Stimulated activated naive CD8-positive, alpha-beta T cell treated with anti-CD3 and anti-CD28 coated beads, Interleukin-15, Interleukin-2, amounts not matched to agents 100 ng/mL and 50 ng/mL, for 24 hours (primary cell): Measurements from ENCODE around the gene NCAM2.

Experiments used
- H3K27ac Mint-ChIP-seq: one replicate; pipeline ENCODE4 v1.8.0; 2021; ENCODE audit warnings: mild to moderate bottlenecking, mixed read lengths
- H3K27me3 Mint-ChIP-seq: one replicate; pipeline ENCODE4 v1.8.0; 2021; ENCODE audit warnings: mixed read lengths
- H3K36me3 Mint-ChIP-seq: one replicate; pipeline ENCODE4 v1.8.0; 2021; ENCODE audit warnings: low read depth, mixed read lengths
- H3K4me1 Mint-ChIP-seq: one replicate; pipeline ENCODE4 v1.8.0; 2021; ENCODE audit warnings: low read depth, mixed read lengths
- H3K4me3 Mint-ChIP-seq: one replicate; pipeline ENCODE4 v1.8.0; 2021; ENCODE audit warnings: mild to moderate bottlenecking, mixed read lengths
- H3K9me3 Mint-ChIP-seq: one replicate; pipeline ENCODE4 v1.8.0; 2021; ENCODE audit warnings: mixed read lengths

NCAM2 gene

GRCh38 chr21:21295303-21295702, 297.1 kb downstream of the NCAM2 start:
- Mint-ChIP-seq H3K4me3 (no peak overlapping the region), H3K27ac (no peak overlapping the region), H3K9me3 (peaks cover 7% of the 10 kb centered on the region), H3K4me1 (no peaks in the 10 kb centered on the region), H3K36me3 (no peaks in the 10 kb centered on the region), H3K27me3 (no peaks in the 10 kb centered on the region)

- Mint-ChIP-seq H3K27me3 (no peaks in the 10 kb centered on the region), H3K36me3 (no peaks in the 10 kb centered on the region), H3K9me3 (peaks cover 7% of the 10 kb centered on the region), H3K4me3 (no peak overlapping the region), H3K27ac (no peak overlapping the region), H3K4me1 (no peaks in the 10 kb centered on the region)
Measured at GRCh38 chr21:21297211-21297610, 299.0 kb downstream of the NCAM2 start.

GRCh38 chr21:21301013-21301412, 302.8 kb downstream of the NCAM2 start:
- no peaks in the 10 kb centered on the region for H3K4me1 Mint-ChIP-seq
- no peak overlapping the region for H3K4me3 Mint-ChIP-seq
- no peaks in the 10 kb centered on the region for H3K36me3 Mint-ChIP-seq
- H3K27ac Mint-ChIP-seq: no peak overlapping the region
- H3K27me3 Mint-ChIP-seq: no peaks in the 10 kb centered on the region
- H3K9me3 Mint-ChIP-seq: peaks cover 3% of the 10 kb centered on the region

GRCh38 chr21:21309510-21309909, 311.3 kb downstream of the NCAM2 start:
- Mint-ChIP-seq H3K27ac (no peak overlapping the region), H3K4me1 (no peaks in the 10 kb centered on the region), H3K9me3 (no peaks in the 10 kb centered on the region), H3K36me3 (no peaks in the 10 kb centered on the region), H3K27me3 (no peaks in the 10 kb centered on the region), H3K4me3 (no peak overlapping the region)

GRCh38 chr21:21324297-21324696, 326.1 kb downstream of the NCAM2 start:
- Mint-ChIP-seq H3K4me1 (no peaks in the 10 kb centered on the region), H3K36me3 (no peaks in the 10 kb centered on the region), H3K9me3 (peaks cover 5% of the 10 kb centered on the region), H3K4me3 (no peak overlapping the region), H3K27ac (no peak overlapping the region), H3K27me3 (no peaks in the 10 kb centered on the region)

- Mint-ChIP-seq H3K4me3 (no peak overlapping the region), H3K36me3 (no peaks in the 10 kb centered on the region), H3K27me3 (no peaks in the 10 kb centered on the region), H3K4me1 (no peaks in the 10 kb centered on the region), H3K9me3 (peaks cover 5% of the 10 kb centered on the region), H3K27ac (no peak overlapping the region)
Measured at GRCh38 chr21:21332492-21332891, 334.3 kb downstream of the NCAM2 start.

- Mint-ChIP-seq H3K27me3 (no peaks in the 10 kb centered on the region), H3K27ac (no peak overlapping the region), H3K4me3 (no peak overlapping the region), H3K9me3 (no peaks in the 10 kb centered on the region), H3K36me3 (no peaks in the 10 kb centered on the region), H3K4me1 (no peaks in the 10 kb centered on the region)
Measured at GRCh38 chr21:21341041-21341440, 342.8 kb downstream of the NCAM2 start.

GRCh38 chr21:21345296-21345695, 347.1 kb downstream of the NCAM2 start:
- H3K36me3 Mint-ChIP-seq: no peaks in the 10 kb centered on the region
- no peak overlapping the region for H3K27ac Mint-ChIP-seq
- H3K27me3 Mint-ChIP-seq: no peaks in the 10 kb centered on the region
- no peak overlapping the region for H3K4me3 Mint-ChIP-seq
- H3K4me1 Mint-ChIP-seq: no peaks in the 10 kb centered on the region
- peaks cover 11% of the 10 kb centered on the region for H3K9me3 Mint-ChIP-seq

GRCh38 chr21:21345872-21346271, 347.7 kb downstream of the NCAM2 start:
- Mint-ChIP-seq H3K4me3 (no peak overlapping the region), H3K4me1 (no peaks in the 10 kb centered on the region), H3K27ac (no peak overlapping the region), H3K9me3 (peaks cover 11% of the 10 kb centered on the region), H3K36me3 (no peaks in the 10 kb centered on the region), H3K27me3 (no peaks in the 10 kb centered on the region)

- H3K9me3 Mint-ChIP-seq: peaks cover 5% of the 10 kb centered on the region
- no peaks in the 10 kb centered on the region for H3K36me3 Mint-ChIP-seq
- no peak overlapping the region for H3K4me3 Mint-ChIP-seq
- H3K27ac Mint-ChIP-seq: no peak overlapping the region
- no peaks in the 10 kb centered on the region for H3K27me3 Mint-ChIP-seq
- H3K4me1 Mint-ChIP-seq: no peaks in the 10 kb centered on the region
Measured at GRCh38 chr21:21366277-21366676, 368.1 kb downstream of the NCAM2 start.

- H3K36me3 Mint-ChIP-seq: no peaks in the 10 kb centered on the region
- no peak overlapping the region for H3K4me3 Mint-ChIP-seq
- H3K27ac Mint-ChIP-seq: no peak overlapping the region
- peaks cover 3% of the 10 kb centered on the region for H3K9me3 Mint-ChIP-seq
- H3K27me3 Mint-ChIP-seq: no peaks in the 10 kb centered on the region
- no peaks in the 10 kb centered on the region for H3K4me1 Mint-ChIP-seq
Measured at GRCh38 chr21:21367583-21367982, 369.4 kb downstream of the NCAM2 start.

GRCh38 chr21:21373969-21374368, 375.8 kb downstream of the NCAM2 start:
- H3K27ac Mint-ChIP-seq: no peak overlapping the region
- H3K4me1 Mint-ChIP-seq: no peaks in the 10 kb centered on the region
- no peaks in the 10 kb centered on the region for H3K27me3 Mint-ChIP-seq
- H3K36me3 Mint-ChIP-seq: no peaks in the 10 kb centered on the region
- no peaks in the 10 kb centered on the region for H3K9me3 Mint-ChIP-seq
- H3K4me3 Mint-ChIP-seq: no peak overlapping the region

GRCh38 chr21:21383126-21383525, 384.9 kb downstream of the NCAM2 start:
- Mint-ChIP-seq H3K9me3 (peaks cover 3% of the 10 kb centered on the region), H3K27ac (no peak overlapping the region), H3K36me3 (no peaks in the 10 kb centered on the region), H3K4me1 (no peaks in the 10 kb centered on the region), H3K4me3 (no peak overlapping the region), H3K27me3 (no peaks in the 10 kb centered on the region)

GRCh38 chr21:21384977-21385376, 386.8 kb downstream of the NCAM2 start:
- H3K36me3 Mint-ChIP-seq: no peaks in the 10 kb centered on the region
- H3K4me1 Mint-ChIP-seq: no peaks in the 10 kb centered on the region
- no peaks in the 10 kb centered on the region for H3K27me3 Mint-ChIP-seq
- H3K27ac Mint-ChIP-seq: no peak overlapping the region
- peaks cover 4% of the 10 kb centered on the region for H3K9me3 Mint-ChIP-seq
- no peak overlapping the region for H3K4me3 Mint-ChIP-seq

GRCh38 chr21:21385404-21385803, 387.2 kb downstream of the NCAM2 start:
- Mint-ChIP-seq H3K4me1 (no peaks in the 10 kb centered on the region), H3K9me3 (peaks cover 4% of the 10 kb centered on the region), H3K4me3 (no peak overlapping the region), H3K27me3 (no peaks in the 10 kb centered on the region), H3K36me3 (no peaks in the 10 kb centered on the region), H3K27ac (no peak overlapping the region)

GRCh38 chr21:21387916-21388315, 389.7 kb downstream of the NCAM2 start:
- Mint-ChIP-seq H3K4me1 (no peaks in the 10 kb centered on the region), H3K9me3 (peaks cover 8% of the 10 kb centered on the region), H3K27me3 (no peaks in the 10 kb centered on the region), H3K36me3 (no peaks in the 10 kb centered on the region), H3K4me3 (no peak overlapping the region), H3K27ac (no peak overlapping the region)

- no peak overlapping the region for H3K27ac Mint-ChIP-seq
- no peak overlapping the region for H3K4me3 Mint-ChIP-seq
- no peaks in the 10 kb centered on the region for H3K4me1 Mint-ChIP-seq
- H3K9me3 Mint-ChIP-seq: peaks cover 5% of the 10 kb centered on the region
- H3K36me3 Mint-ChIP-seq: no peaks in the 10 kb centered on the region
- H3K27me3 Mint-ChIP-seq: no peaks in the 10 kb centered on the region
Measured at GRCh38 chr21:21394064-21394463, 395.9 kb downstream of the NCAM2 start.
